NT2/D1 (cell line): ENCODE measurements around the gene FSTL4.

Experiments used
- DNase-seq: peaks from one replicate; pipeline ENCODE4 v3.0.0-alpha.2; 2011; ENCODE audit warnings: low read depth, low spot score
- H3K27me3 ChIP-seq: 2 replicates; pipeline ENCODE4 v1.6.0; 2011; ENCODE audit warnings: mild to moderate bottlenecking; ENCODE audit not compliant: insufficient read length, insufficient read depth
- H3K36me3 ChIP-seq: 2 replicates; pipeline ENCODE4 v1.6.1; 2011; ENCODE audit warnings: mild to moderate bottlenecking, low read length, mixed read lengths; ENCODE audit not compliant: insufficient read depth, insufficient read length
- H3K4me1 ChIP-seq: 2 replicates; pipeline ENCODE4 v1.5.1; 2011; ENCODE audit not compliant: insufficient read depth, insufficient read length
- H3K4me3 ChIP-seq: 2 replicates; pipeline ENCODE4 v1.5.1; 2011; ENCODE audit warnings: low read depth; ENCODE audit not compliant: insufficient read length
- H3K9ac ChIP-seq: 2 replicates; pipeline ENCODE4 v1.6.0; 2011; ENCODE audit warnings: low read depth; ENCODE audit not compliant: insufficient read length
- H3K9me3 ChIP-seq: 2 replicates; pipeline ENCODE4 v1.5.1; 2011; ENCODE audit warnings: mild to moderate bottlenecking, low read length; ENCODE audit not compliant: insufficient read depth
- SUZ12 ChIP-seq: IDR thresholded peaks from 2 replicates; pipeline ENCODE4 v1.6.1; 2011; ENCODE audit not compliant: insufficient read length, insufficient read depth; ENCODE audit errors: extremely low read depth
- YY1 ChIP-seq: IDR thresholded peaks from 2 replicates; pipeline ENCODE4 v1.6.1; 2011; ENCODE audit not compliant: insufficient read length, insufficient read depth
- ZNF274 ChIP-seq: IDR thresholded peaks from 2 replicates; pipeline ENCODE4 v1.6.1; 2011; ENCODE audit warnings: mild to moderate bottlenecking, low read depth, low read length

The FSTL4 gene

GRCh38 chr5:133205649-133206048 lies 406.7 kb downstream of the FSTL4 start:
- Histone ChIP-seq H3K4me1 (no peaks in the 10 kb centered on the region), H3K27me3 (no peaks in the 10 kb centered on the region), H3K9ac (no peak overlapping the region), H3K9me3 (no peaks in the 10 kb centered on the region), H3K36me3 (no peaks in the 10 kb centered on the region), H3K4me3 (no peak overlapping the region)
- TF ChIP-seq YY1 (no peak), ZNF274 (no peak), SUZ12 (no peak)
- DNase-seq, result no peak

- H3K9me3 ChIP-seq, result no peaks in the 10 kb centered on the region
- DNase-seq, result no peak
- no peaks in the 10 kb centered on the region for H3K4me1 ChIP-seq
- H3K36me3 ChIP-seq, result no peaks in the 10 kb centered on the region
- no peaks in the 10 kb centered on the region for H3K27me3 ChIP-seq
- no peak overlapping the region for H3K9ac ChIP-seq
- H3K4me3 ChIP-seq, result no peak overlapping the region
- TF ChIP-seq YY1 (no peak), ZNF274 (no peak), SUZ12 (no peak)
Observed at GRCh38 chr5:133205204-133205603, 407.1 kb downstream of the FSTL4 start.

- no peak overlapping the region for H3K9ac ChIP-seq
- no peak overlapping the region for H3K4me3 ChIP-seq
- no peaks in the 10 kb centered on the region for H3K4me1 ChIP-seq
- DNase-seq, result no peak
- H3K9me3 ChIP-seq, result no peaks in the 10 kb centered on the region
- no peaks in the 10 kb centered on the region for H3K27me3 ChIP-seq
- TF ChIP-seq ZNF274 (no peak), YY1 (no peak), SUZ12 (no peak)
- H3K36me3 ChIP-seq, result no peaks in the 10 kb centered on the region
Observed at GRCh38 chr5:133203317-133204305, 408.7 kb downstream of the FSTL4 start.

- TF ChIP-seq YY1 (no peak), SUZ12 (no peak), ZNF274 (no peak)
- no peak overlapping the region for H3K9ac ChIP-seq
Observed at GRCh38 chr5:133202066-133202665, 410.2 kb downstream of the FSTL4 start.

DNA sequence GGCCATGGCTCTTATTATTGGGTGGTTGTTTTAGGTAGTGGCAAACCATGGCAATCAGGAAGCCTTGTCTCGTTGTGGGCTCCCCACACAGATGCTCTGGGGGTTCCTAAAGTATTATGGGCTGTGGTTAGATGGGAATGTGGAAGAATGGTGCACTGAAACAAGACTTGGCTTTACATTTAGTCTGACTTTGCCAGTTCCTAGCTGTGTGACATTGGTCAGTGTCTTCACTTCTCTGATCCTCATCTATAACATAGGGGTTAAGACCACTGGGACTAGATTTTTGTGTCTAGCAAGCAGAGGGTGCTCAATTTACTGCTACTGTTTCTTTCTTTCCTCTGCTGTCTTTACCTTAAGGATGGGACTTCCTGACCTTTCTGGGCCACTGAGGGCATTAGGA lies 411.0 kb downstream of the FSTL4 start:
- Histone ChIP-seq H3K9me3 (no peaks in the 10 kb centered on the region), H3K4me1 (no peaks in the 10 kb centered on the region), H3K9ac (no peak overlapping the region), H3K4me3 (no peak overlapping the region), H3K36me3 (no peaks in the 10 kb centered on the region), H3K27me3 (no peaks in the 10 kb centered on the region)
- TF ChIP-seq YY1, result no peak
- no peak for TF ChIP-seq SUZ12
- no peak for TF ChIP-seq ZNF274
- DNase-seq, result no peak

More at GRCh38 chr5:133202066-133202665, 410.2 kb downstream of the FSTL4 start:
- H3K9me3 ChIP-seq, result no peaks in the 10 kb centered on the region
- no peak overlapping the region for H3K4me3 ChIP-seq
- no peaks in the 10 kb centered on the region for H3K27me3 ChIP-seq
- H3K4me1 ChIP-seq, result no peaks in the 10 kb centered on the region
- DNase-seq, result no peak
- H3K36me3 ChIP-seq, result no peaks in the 10 kb centered on the region

DNA sequence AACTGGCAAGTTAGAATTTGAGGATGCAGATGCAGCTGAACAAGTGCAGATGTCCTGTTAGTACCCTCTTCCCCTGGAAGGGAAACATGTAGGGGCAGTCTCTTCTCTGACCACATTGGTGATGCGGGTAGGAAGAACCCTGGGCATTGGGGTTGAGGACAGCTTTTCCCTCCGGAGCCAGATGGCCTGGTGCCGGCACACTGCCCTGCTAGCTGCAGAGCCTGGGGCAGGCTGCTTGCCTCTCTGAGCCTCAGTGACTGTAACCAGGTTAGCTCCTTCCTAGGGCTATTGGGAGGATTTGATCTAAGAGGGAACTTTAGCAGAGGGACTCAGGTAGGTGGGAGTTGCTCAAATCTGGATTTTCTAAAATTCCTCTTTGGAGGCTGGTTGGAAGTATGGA lies 412.1 kb downstream of the FSTL4 start:
- Histone ChIP-seq H3K4me3 (no peak overlapping the region), H3K27me3 (no peaks in the 10 kb centered on the region)
- no peak for DNase-seq

GRCh38 chr5:133199417-133200178 lies 412.7 kb downstream of the FSTL4 start:
- TF ChIP-seq YY1 (no peak), ZNF274 (no peak), SUZ12 (no peak)
- no peak overlapping the region for H3K4me3 ChIP-seq

More for the DNA sequence above, 412.1 kb downstream of the FSTL4 start:
- Histone ChIP-seq H3K4me1 (no peaks in the 10 kb centered on the region), H3K36me3 (no peaks in the 10 kb centered on the region), H3K9me3 (no peaks in the 10 kb centered on the region), H3K9ac (no peak overlapping the region)
- TF ChIP-seq YY1 (no peak), ZNF274 (no peak), SUZ12 (no peak)

More at GRCh38 chr5:133199417-133200178, 412.7 kb downstream of the FSTL4 start:
- no peaks in the 10 kb centered on the region for H3K36me3 ChIP-seq
- H3K4me1 ChIP-seq, result no peaks in the 10 kb centered on the region
- DNase-seq, result no peak
- no peaks in the 10 kb centered on the region for H3K27me3 ChIP-seq
- no peak overlapping the region for H3K9ac ChIP-seq
- H3K9me3 ChIP-seq, result no peaks in the 10 kb centered on the region
